K562 (cell line): ENCODE data around the gene ABCA1. TPM values are rescaled to one million over a fixed set of nuclear protein-coding genes. Genes with fewer than 3 reads are reported as not detected.

Experiments used
- polyA plus RNA-seq, 8 experiments: library from polyadenylated mRNA; depleted of rRNA in 4 of 8; stranded (reverse) in 5 of 8; unstranded in 3 of 8; fragments of >200 nt; fragmentation: Nextera tagmentation in 2 of 8; fragmentation: Illumina TruSeq in 1 of 8; extraction: Ambion mirVana in 2 of 8; extraction: Trizol in 1 of 8; gene quantifications; 2 replicates each; pipeline versions ENCODE4 v1.2.1 to v1.2.3, GENCODE V29; 2011 to 2014; ENCODE audit warnings: inconsistent platforms in 1 of 8, missing spikeins in 1 of 8
- total RNA-seq, 7 experiments: library from RNA; depleted of rRNA in 6 of 7; stranded (reverse); fragments of >200 nt in 6 of 7; fragmentation: Illumina TruSeq in 2 of 7; extraction: Trizol in 2 of 7; gene quantifications; 2 replicates each; pipeline versions ENCODE4 v1.2.1 to v1.2.3, GENCODE V29; 2011 to 2021; ENCODE audit warnings: low replicate concordance in 1 of 7
- TF ChIP-seq, protein P1 (sequence below), 2 experiments: fragments of 450-650 bp in 1 of 2; sonication (generic) in 1 of 2; formaldehyde crosslinking in 1 of 2; IDR thresholded peaks; 2 replicates each; pipeline versions ENCODE4 v1.7.1 to v1.9.0; 2016 to 2022; ENCODE audit warnings: inconsistent platforms in 1 of 2, mild to moderate bottlenecking in 1 of 2, missing genetic modification reagents in 1 of 2

Gene ABCA1
- total and polyA plus RNA-seq, 9 of the 15 experiments (the other 6 are each of a cell fraction or from before 2014, with no cell fraction given), result under 0.01 to 0.18 (median 0.02) TPM; not detected in 5

DNA sequence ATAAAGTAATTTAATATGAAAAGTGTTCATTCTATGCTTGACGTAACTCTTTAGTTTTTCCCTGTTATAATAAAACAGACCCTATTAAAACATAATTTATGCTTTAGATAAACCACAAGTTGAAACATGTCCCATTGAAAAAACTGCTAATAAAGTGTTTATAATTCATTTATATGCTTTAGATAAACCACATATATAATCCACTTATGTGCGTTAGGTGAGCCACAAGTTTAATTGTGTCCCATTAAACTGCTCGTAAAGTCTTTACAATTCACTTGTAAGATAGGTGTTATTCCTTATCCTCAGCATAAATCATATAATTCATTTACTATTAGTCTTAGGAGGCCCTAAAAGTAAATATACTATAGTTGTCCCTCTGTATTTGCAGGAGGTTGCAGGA is 160.4 kb downstream of the ABCA1 start (continued):
- TF ChIP-seq, protein P1, sequence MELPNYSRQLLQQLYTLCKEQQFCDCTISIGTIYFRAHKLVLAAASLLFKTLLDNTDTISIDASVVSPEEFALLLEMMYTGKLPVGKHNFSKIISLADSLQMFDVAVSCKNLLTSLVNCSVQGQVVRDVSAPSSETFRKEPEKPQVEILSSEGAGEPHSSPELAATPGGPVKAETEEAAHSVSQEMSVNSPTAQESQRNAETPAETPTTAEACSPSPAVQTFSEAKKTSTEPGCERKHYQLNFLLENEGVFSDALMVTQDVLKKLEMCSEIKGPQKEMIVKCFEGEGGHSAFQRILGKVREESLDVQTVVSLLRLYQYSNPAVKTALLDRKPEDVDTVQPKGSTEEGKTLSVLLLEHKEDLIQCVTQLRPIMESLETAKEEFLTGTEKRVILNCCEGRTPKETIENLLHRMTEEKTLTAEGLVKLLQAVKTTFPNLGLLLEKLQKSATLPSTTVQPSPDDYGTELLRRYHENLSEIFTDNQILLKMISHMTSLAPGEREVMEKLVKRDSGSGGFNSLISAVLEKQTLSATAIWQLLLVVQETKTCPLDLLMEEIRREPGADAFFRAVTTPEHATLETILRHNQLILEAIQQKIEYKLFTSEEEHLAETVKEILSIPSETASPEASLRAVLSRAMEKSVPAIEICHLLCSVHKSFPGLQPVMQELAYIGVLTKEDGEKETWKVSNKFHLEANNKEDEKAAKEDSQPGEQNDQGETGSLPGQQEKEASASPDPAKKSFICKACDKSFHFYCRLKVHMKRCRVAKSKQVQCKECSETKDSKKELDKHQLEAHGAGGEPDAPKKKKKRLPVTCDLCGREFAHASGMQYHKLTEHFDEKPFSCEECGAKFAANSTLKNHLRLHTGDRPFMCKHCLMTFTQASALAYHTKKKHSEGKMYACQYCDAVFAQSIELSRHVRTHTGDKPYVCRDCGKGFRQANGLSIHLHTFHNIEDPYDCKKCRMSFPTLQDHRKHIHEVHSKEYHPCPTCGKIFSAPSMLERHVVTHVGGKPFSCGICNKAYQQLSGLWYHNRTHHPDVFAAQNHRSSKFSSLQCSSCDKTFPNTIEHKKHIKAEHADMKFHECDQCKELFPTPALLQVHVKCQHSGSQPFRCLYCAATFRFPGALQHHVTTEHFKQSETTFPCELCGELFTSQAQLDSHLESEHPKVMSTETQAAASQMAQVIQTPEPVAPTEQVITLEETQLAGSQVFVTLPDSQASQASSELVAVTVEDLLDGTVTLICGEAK (IDR thresholded peaks at IDR 0.05), result no peak
- TF ChIP-seq, protein P1 (CRISPR knock-in tag; IDR thresholded peaks at IDR 0.05), result no peak
- TF ChIP-seq, all 486 proteins: peak for 0
